Measurements from ENCODE around the gene ANAPC10.

DNA sequence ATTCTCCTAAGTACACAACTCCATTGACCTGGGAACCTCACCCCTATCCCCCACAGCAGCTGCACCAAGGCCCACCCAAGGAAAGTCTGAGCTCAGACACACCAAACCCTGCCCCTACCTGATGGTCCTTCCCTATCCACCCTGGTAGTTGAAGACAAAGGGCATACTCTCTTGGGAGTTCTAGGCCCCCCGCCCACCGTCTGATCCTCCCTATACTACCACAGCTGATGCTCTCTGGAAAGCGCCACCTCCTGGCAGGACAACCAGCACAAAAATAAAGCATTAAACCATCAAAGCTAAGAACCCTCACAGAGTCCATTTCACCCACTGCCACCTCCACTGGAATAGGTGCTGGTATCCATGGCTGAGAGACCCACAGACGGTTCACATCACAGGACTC, 83.6 kb downstream of the ANAPC10 start:
- TF ChIP-seq, protein P1, sequence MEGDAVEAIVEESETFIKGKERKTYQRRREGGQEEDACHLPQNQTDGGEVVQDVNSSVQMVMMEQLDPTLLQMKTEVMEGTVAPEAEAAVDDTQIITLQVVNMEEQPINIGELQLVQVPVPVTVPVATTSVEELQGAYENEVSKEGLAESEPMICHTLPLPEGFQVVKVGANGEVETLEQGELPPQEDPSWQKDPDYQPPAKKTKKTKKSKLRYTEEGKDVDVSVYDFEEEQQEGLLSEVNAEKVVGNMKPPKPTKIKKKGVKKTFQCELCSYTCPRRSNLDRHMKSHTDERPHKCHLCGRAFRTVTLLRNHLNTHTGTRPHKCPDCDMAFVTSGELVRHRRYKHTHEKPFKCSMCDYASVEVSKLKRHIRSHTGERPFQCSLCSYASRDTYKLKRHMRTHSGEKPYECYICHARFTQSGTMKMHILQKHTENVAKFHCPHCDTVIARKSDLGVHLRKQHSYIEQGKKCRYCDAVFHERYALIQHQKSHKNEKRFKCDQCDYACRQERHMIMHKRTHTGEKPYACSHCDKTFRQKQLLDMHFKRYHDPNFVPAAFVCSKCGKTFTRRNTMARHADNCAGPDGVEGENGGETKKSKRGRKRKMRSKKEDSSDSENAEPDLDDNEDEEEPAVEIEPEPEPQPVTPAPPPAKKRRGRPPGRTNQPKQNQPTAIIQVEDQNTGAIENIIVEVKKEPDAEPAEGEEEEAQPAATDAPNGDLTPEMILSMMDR (IDR thresholded peaks at IDR 0.05) = no peak
- no peak for TF ChIP-seq POLR2AphosphoS5 (IDR thresholded peaks at IDR 0.05)

Data from sigmoid colon (tissue), 4 donors.